Endodermal cell (in vitro differentiated cells): Measurements from ENCODE around the gene CHMP4B. TPM values are rescaled to one million over a fixed set of nuclear protein-coding genes. Genes with fewer than 3 reads are reported as not detected.

Source experiments
- DNase-seq: peaks from one replicate; pipeline ENCODE4 v3.0.0-alpha.2; 2017
- H3K27ac ChIP-seq: 2 replicates; pipeline ENCODE4 v1.5.1; 2013; ENCODE audit warnings: mild to moderate bottlenecking, low read depth, low read length, moderate library complexity
- H3K27me3 ChIP-seq: 2 replicates; pipeline ENCODE4 v1.6.1; 2013; ENCODE audit warnings: mild to moderate bottlenecking, low read length, moderate library complexity; ENCODE audit not compliant: insufficient read depth, control insufficient read depth, poor library complexity, severe bottlenecking
- H3K36me3 ChIP-seq: 2 replicates; pipeline ENCODE4 v1.7.0; 2013; ENCODE audit warnings: mild to moderate bottlenecking, low read length, moderate library complexity; ENCODE audit not compliant: control insufficient read depth, insufficient read depth
- H3K4me1 ChIP-seq: one replicate; pipeline ENCODE4 v1.7.0; 2013; ENCODE audit warnings: low read length; ENCODE audit not compliant: control insufficient read depth, insufficient read depth
- H3K4me3 ChIP-seq: 2 replicates; pipeline ENCODE4 v1.5.1; 2013; ENCODE audit warnings: mild to moderate bottlenecking, low read length, moderate library complexity
- H3K9ac ChIP-seq: 2 replicates; pipeline ENCODE4 v1.6.1; 2013; ENCODE audit warnings: mild to moderate bottlenecking, low read length, moderate library complexity; ENCODE audit not compliant: poor library complexity, severe bottlenecking; ENCODE audit errors: extremely low read depth
- H3K9me3 ChIP-seq: 2 replicates; pipeline ENCODE4 v1.6.1; 2013; ENCODE audit warnings: mild to moderate bottlenecking, low read length, moderate library complexity; ENCODE audit not compliant: control insufficient read depth
- H3K27ac Mint-ChIP-seq: 2 replicates; pipeline ENCODE4 v1.8.0; 2020; ENCODE audit warnings: mixed read lengths
- H3K27me3 Mint-ChIP-seq: 2 replicates; pipeline ENCODE4 v1.8.0; 2021; ENCODE audit warnings: mild to moderate bottlenecking, mixed read lengths; ENCODE audit not compliant: insufficient read depth
- H3K36me3 Mint-ChIP-seq: 2 replicates; pipeline ENCODE4 v1.8.0; 2020; ENCODE audit warnings: low read depth, mixed read lengths
- H3K4me1 Mint-ChIP-seq: 2 replicates; pipeline ENCODE4 v1.8.0; 2020; ENCODE audit warnings: mixed read lengths
- H3K4me3 Mint-ChIP-seq: 2 replicates; pipeline ENCODE4 v1.8.0; 2020; ENCODE audit warnings: mild to moderate bottlenecking, moderate library complexity, mixed read lengths
- H3K9me3 Mint-ChIP-seq: 2 replicates; pipeline ENCODE4 v1.8.0; 2020; ENCODE audit warnings: mild to moderate bottlenecking, mixed read lengths
- WGBS, 2 experiments: methylation state at CpG; one replicate each; pipeline versions ENCODE4 v1.1.5 to v1.1.7; 2013; ENCODE audit warnings: missing lambda C conversion rate in 2 of 2, mixed read lengths in 1 of 2; ENCODE audit not compliant: insufficient coverage in 1 of 2, insufficient read length in 1 of 2; 5-methylcytosine and 5-hydroxymethylcytosine counted together
- total RNA-seq, 2 donors: library from RNA; stranded (reverse); fragmentation: NEBNext Ultra II Directional in 1 of 2; extraction: Animal tissue kit (Norgen Biotek cat#: 25700) in 1 of 2; gene quantifications; 2 replicates in 1 of 2; 3 replicates in 1 of 2; pipeline ENCODE4 v1.2.1, GENCODE V29; 2021
- TF ChIP-seq, protein P1 (sequence below): fragments of 200-600 bp; sonication (generic); conservative IDR thresholded peaks from 2 replicates; pipeline ENCODE4 v1.5.0; 2021; ENCODE audit warnings: antibody characterized with exemption, mild to moderate bottlenecking

The CHMP4B gene
- total RNA-seq, 2 donors from 2014 or later: 81.5 to 116 TPM

DNA sequence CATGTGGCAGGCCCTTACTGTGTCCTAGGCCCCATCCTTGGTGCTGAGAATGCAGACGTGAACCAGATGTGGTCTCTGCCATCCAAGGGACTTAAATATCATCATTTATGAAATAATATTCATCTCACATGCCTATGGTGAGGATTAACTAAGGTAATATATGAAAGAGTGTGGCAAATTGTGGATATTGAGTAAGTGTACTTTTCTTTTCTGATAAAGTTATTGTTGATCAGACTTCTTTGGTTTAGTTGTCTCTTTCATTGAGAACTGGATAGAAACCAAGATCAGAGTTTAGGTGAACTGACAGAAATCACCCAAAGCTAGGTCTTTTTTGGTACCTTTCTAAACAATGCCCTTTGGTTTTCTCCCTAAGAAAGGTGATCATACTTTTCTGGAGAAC is 5.0 kb downstream of the CHMP4B start:
- H3K27ac Mint-ChIP-seq: no peak overlapping the region

DNA sequence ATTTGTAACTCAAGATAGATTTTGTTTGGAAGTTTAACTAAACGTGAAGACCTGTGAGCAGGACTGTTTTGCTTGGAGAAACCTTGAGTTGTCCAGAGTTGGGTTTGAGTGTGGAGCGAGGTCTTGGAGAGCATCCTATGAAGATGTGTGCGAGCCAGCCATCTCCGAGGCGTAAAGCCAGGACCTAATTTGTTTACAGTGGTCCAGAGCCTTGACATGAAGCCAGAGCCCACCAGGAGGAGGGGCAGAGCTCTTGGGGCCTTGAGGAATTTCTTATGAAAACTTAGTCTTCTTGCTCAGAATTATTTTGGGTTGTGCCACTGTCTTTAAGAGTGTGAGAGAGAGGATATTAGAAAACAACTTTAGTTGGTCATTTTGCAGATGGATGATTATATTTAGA is 6.3 kb downstream of the CHMP4B start:
- Histone ChIP-seq H3K27me3 (no peaks in the 10 kb centered on the region), H3K9me3 (no peaks in the 10 kb centered on the region), H3K27ac (no peak overlapping the region), H3K4me3 (no peak overlapping the region), H3K9ac (no peak overlapping the region), H3K4me1 (peaks cover 4% of the 10 kb centered on the region), H3K36me3 (peaks cover 16% of the 10 kb centered on the region)
- Mint-ChIP-seq H3K9me3 (no peaks in the 10 kb centered on the region), H3K27ac (no peak overlapping the region), H3K4me3 (no peak overlapping the region), H3K27me3 (no peaks in the 10 kb centered on the region), H3K36me3 (peaks cover 26% of the 10 kb centered on the region), H3K4me1 (peaks cover 43% of the 10 kb centered on the region)
- WGBS, 2 experiments: 95 to 96% methylated on average over 3 to 5 of the region's 5 CpGs
- TF ChIP-seq, protein P1, sequence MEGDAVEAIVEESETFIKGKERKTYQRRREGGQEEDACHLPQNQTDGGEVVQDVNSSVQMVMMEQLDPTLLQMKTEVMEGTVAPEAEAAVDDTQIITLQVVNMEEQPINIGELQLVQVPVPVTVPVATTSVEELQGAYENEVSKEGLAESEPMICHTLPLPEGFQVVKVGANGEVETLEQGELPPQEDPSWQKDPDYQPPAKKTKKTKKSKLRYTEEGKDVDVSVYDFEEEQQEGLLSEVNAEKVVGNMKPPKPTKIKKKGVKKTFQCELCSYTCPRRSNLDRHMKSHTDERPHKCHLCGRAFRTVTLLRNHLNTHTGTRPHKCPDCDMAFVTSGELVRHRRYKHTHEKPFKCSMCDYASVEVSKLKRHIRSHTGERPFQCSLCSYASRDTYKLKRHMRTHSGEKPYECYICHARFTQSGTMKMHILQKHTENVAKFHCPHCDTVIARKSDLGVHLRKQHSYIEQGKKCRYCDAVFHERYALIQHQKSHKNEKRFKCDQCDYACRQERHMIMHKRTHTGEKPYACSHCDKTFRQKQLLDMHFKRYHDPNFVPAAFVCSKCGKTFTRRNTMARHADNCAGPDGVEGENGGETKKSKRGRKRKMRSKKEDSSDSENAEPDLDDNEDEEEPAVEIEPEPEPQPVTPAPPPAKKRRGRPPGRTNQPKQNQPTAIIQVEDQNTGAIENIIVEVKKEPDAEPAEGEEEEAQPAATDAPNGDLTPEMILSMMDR: no peak
- no peak for DNase-seq

More for the DNA sequence above, 5.0 kb downstream of the CHMP4B start:
- WGBS, 2 experiments: 89% methylated on average over 1 of the region's 1 CpG; no CpG with 5 or more reads in 1 of the 2 experiments
- peaks cover 44% of the 10 kb centered on the region for H3K4me1 Mint-ChIP-seq
- H3K9me3 ChIP-seq: no peaks in the 10 kb centered on the region
- peaks cover 6% of the 10 kb centered on the region for H3K4me1 ChIP-seq
- H3K27me3 Mint-ChIP-seq: no peaks in the 10 kb centered on the region
- no peak overlapping the region for H3K27ac ChIP-seq
- no peaks in the 10 kb centered on the region for H3K27me3 ChIP-seq
- peaks cover 24% of the 10 kb centered on the region for H3K36me3 Mint-ChIP-seq
- no peak overlapping the region for H3K9ac ChIP-seq
- no peaks in the 10 kb centered on the region for H3K9me3 Mint-ChIP-seq
- TF ChIP-seq, protein P1: no peak
- H3K4me3 Mint-ChIP-seq: no peak overlapping the region
- no peak for DNase-seq
- no peak overlapping the region for H3K4me3 ChIP-seq
- peaks cover 16% of the 10 kb centered on the region for H3K36me3 ChIP-seq

DNA sequence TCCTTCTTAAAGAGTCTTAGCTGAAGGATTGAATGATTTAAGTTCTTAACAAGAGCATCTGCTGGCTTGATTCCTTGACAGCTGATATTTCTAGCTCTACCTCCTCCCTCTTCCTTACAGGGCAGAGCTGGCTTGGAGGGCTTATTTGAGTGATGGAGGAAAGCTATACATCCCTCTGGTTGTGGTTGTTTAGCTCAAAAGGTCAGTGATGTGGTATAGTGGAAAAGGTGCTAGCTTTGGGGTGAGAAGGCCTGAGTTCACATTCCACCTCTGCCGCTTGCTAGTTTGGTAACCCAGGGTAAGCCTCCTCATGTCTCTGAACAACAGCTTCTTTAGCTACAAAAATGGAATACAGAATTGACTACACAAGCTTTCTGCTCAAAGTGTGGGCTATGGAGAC is 8.3 kb downstream of the CHMP4B start:
- TF ChIP-seq, protein P1: no peak
- Mint-ChIP-seq H3K4me1 (peaks cover 30% of the 10 kb centered on the region), H3K9me3 (no peaks in the 10 kb centered on the region), H3K27me3 (no peaks in the 10 kb centered on the region), H3K36me3 (peaks cover 21% of the 10 kb centered on the region), H3K4me3 (no peak overlapping the region), H3K27ac (no peak overlapping the region)
- WGBS, 2 experiments: 100% methylated on average over 1 of the region's 1 CpG
- peaks cover 6% of the 10 kb centered on the region for H3K4me1 ChIP-seq
- peaks cover 18% of the 10 kb centered on the region for H3K36me3 ChIP-seq
- no peak overlapping the region for H3K4me3 ChIP-seq
- no peak for DNase-seq
- no peak overlapping the region for H3K27ac ChIP-seq
- H3K9ac ChIP-seq: no peak overlapping the region
- H3K9me3 ChIP-seq: no peaks in the 10 kb centered on the region
- no peaks in the 10 kb centered on the region for H3K27me3 ChIP-seq
